Measurements from ENCODE around the gene LPCAT2.

Gene LPCAT2

DNA sequence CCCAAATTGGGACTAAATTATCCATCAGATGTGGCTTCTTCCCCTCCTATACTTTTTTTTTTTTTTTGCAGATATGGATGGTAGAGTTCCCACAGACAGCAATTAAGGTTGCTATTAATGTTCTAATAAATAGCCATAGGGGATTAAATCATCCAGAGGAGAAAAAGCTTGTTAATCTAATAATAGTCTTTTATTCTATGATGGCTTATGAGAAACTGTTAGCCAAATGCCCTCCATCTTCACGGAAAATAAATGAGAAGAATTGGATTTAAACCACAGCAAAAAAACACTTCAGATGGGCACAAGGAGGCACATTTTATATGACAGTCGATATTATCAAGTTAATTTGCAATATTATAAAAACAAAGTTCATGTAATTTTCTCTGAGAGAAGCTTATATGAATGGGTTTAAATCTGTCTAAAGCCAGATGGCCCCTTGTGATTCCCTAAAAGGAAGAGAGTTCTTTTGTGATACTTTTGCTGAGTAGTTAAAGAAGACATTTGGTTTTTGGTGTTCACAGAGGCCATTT lies 52.5 kb downstream of the LPCAT2 start:
- no peak overlapping the region for H3K4me3 Mint-ChIP-seq
- no peak for ATAC-seq (replicated peaks)
- no peaks in the 10 kb centered on the region for H3K36me3 Mint-ChIP-seq (ENCODE audit: insufficient read depth)
- no peak overlapping the region for H3K27ac Mint-ChIP-seq
- H3K9me3 Mint-ChIP-seq, result no peaks in the 10 kb centered on the region
- H3K4me1 Mint-ChIP-seq (ENCODE audit: low read depth in 2 of 2), result no peaks in the 10 kb centered on the region
- peaks cover 10 to 39% of the 10 kb centered on the region in 2 donors for H3K27me3 Mint-ChIP-seq
- no peak for DNase-seq

DNA sequence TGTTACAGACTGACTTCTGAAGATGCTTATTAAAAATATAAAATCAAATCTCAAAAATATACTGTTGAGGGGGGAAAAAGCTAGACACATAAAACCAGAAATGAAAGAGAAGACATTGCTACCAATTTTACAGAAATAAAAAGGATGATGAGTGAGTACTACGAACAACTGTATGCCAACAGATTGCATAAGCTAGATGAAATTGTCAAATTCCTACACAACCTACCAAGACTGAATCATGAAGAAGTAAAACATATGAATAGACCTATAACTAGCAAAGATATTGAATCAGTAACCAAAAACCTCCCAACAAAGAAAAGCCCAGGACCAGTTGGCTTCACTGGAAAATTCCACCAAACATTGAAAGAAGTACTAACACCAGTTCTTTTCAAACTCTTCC lies 54.1 kb downstream of the LPCAT2 start:
- Mint-ChIP-seq H3K27ac (no peak overlapping the region), H3K36me3 (ENCODE audit: insufficient read depth) (no peaks in the 10 kb centered on the region), H3K27me3 (peaks cover 10 to 29% of the 10 kb centered on the region in 2 donors), H3K4me3 (no peak overlapping the region), H3K4me1 (ENCODE audit: low read depth in 2 of 2) (no peaks in the 10 kb centered on the region), H3K9me3 (no peaks in the 10 kb centered on the region)
- no peak for DNase-seq
- ATAC-seq (replicated peaks), result no peak

DNA sequence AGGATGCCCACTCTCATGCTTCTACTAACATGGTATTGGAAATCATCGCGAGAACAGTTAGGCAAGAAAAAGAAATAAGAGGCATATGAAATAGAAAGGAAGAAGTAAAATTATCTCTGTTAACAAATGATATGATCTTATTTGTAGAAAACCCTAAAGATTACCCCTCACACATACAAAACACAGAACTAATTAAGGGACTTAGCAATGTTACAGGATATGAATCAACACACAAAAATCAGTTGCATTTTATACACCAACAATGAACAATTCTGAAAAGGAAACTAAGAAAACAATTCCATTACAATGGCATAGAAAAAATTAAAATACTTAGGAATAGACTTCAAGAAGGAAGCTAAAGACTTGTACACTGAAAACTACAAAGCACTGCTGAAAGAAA lies 54.9 kb downstream of the LPCAT2 start:
- ATAC-seq (replicated peaks) (no peak), DNase-seq (no peak)
- no peaks in the 10 kb centered on the region for H3K36me3 Mint-ChIP-seq (ENCODE audit: insufficient read depth)
- no peak overlapping the region for H3K4me3 Mint-ChIP-seq
- H3K9me3 Mint-ChIP-seq, result no peaks in the 10 kb centered on the region
- H3K4me1 Mint-ChIP-seq (ENCODE audit: low read depth in 2 of 2), result no peaks in the 10 kb centered on the region
- peaks cover 10 to 24% of the 10 kb centered on the region in 2 donors for H3K27me3 Mint-ChIP-seq
- H3K27ac Mint-ChIP-seq, result no peak overlapping the region

DNA sequence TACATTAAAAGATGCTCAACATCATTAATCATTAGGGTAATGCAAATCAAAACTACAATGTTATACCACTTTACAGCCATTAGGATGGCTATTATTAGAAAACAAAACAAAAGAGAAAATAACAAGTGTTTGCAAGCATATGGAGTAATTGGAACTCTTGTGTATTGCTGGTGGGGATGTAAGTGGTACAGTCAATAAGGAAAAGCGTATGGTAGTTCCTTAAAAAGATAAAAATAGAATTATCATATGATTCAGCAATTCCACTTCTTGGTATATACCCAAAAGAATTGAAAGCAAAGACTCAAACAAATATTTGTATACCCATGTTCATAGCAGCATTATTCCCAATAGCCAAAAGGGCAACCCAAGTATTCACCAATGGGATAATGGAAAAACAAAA lies 56.2 kb downstream of the LPCAT2 start:
- no peaks in the 10 kb centered on the region for H3K4me1 Mint-ChIP-seq (ENCODE audit: low read depth in 2 of 2)
- H3K27ac Mint-ChIP-seq, result no peak overlapping the region
- ATAC-seq (replicated peaks) (no peak), DNase-seq (no peak)
- H3K36me3 Mint-ChIP-seq (ENCODE audit: insufficient read depth), result no peaks in the 10 kb centered on the region
- peaks cover 10 to 19% of the 10 kb centered on the region in 2 donors for H3K27me3 Mint-ChIP-seq
- no peak overlapping the region for H3K4me3 Mint-ChIP-seq
- no peaks in the 10 kb centered on the region for H3K9me3 Mint-ChIP-seq

DNA sequence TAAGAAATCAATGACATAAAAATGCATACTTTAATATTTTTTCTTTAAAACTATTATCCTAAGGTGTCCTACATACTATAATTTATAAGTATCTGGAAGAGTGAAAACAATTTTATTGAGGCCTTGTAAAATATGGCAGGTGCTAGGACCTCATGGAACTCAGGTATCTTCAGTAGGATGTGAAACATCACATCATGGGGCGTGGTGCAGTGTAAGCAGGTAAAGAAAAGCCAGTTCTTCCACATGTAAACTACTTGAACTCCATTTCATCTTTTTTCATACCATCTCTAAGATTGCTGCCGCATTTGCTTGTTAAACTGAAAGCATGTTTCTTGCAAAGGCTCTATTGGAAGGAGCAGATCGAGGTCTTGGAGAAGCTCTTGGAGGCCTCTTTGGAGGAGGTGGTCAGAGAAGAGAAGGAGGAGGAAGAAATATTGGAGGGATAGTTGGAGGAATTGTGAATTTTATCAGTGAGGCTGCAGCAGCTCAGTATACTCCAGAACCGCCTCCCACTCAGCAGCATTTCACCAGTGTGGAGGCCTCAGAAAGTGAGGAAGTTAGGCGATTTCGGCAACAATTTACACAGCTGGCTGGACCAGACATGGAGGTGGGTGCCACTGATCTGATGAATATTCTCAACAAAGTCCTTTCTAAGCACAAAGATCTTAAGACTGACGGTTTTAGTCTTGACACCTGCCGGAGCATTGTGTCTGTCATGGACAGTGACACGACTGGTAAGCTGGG lies 57.7 kb downstream of the LPCAT2 start, which contains the start of gene CAPNS2:
Gene CAPNS2, plus strand, starts transcription at position 253 of the 744 bp plus-strand sequence. Its CDS starts 73 bp downstream, at position 326.
- Mint-ChIP-seq H3K4me3 (no peak within 1 kb of the TSS), H3K27me3 (peaks cover 10 to 17% of the 10 kb centered on the region in 2 donors), H3K4me1 (ENCODE audit: low read depth in 2 of 2) (no peaks in the 10 kb centered on the region), H3K36me3 (ENCODE audit: insufficient read depth) (no peaks in the 10 kb centered on the region), H3K9me3 (no peaks in the 10 kb centered on the region), H3K27ac (no peak within 1 kb of the TSS)
- ATAC-seq (replicated peaks) (no peak), DNase-seq (no peak)

- no peaks in the 10 kb centered on the region for H3K36me3 Mint-ChIP-seq (ENCODE audit: insufficient read depth)
- ATAC-seq (replicated peaks) (no peak), DNase-seq (no peak)
- H3K27me3 Mint-ChIP-seq, result peaks cover 10 to 11% of the 10 kb centered on the region in 2 donors
- H3K9me3 Mint-ChIP-seq, result no peaks in the 10 kb centered on the region
- no peak overlapping the region for H3K27ac Mint-ChIP-seq
- no peaks in the 10 kb centered on the region for H3K4me1 Mint-ChIP-seq (ENCODE audit: low read depth in 2 of 2)
- no peak overlapping the region for H3K4me3 Mint-ChIP-seq
These were observed 58.5 kb downstream of the LPCAT2 start for GRCh38 chr16:55567382-55567781.

DNA sequence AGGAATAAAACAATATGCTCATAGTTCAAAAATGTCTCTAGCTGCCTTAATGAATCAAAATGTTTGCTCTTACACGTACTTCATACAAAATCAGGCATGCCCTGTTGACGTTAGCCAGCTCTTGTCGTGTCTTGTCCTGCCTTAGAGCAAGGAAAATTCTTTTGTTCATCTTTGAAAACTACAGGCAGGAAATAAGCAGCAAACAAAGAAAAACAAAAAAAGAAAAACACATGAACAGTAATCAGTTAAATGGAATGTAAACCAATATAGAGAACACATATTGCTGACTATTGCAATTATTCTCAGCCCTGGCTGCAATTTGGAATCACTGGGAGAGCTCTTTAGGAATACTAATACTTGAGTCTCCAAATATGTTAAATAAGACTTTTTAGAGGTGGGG lies 59.3 kb downstream of the LPCAT2 start:
- H3K27me3 Mint-ChIP-seq, result peaks cover 6 to 9% of the 10 kb centered on the region in 2 donors
- H3K4me3 Mint-ChIP-seq, result no peak overlapping the region
- DNase-seq, result no peak
- H3K36me3 Mint-ChIP-seq (ENCODE audit: insufficient read depth), result no peaks in the 10 kb centered on the region
- no peak for ATAC-seq (replicated peaks)
- no peak overlapping the region for H3K27ac Mint-ChIP-seq
- no peaks in the 10 kb centered on the region for H3K4me1 Mint-ChIP-seq (ENCODE audit: low read depth in 2 of 2)
- no peaks in the 10 kb centered on the region for H3K9me3 Mint-ChIP-seq

DNA sequence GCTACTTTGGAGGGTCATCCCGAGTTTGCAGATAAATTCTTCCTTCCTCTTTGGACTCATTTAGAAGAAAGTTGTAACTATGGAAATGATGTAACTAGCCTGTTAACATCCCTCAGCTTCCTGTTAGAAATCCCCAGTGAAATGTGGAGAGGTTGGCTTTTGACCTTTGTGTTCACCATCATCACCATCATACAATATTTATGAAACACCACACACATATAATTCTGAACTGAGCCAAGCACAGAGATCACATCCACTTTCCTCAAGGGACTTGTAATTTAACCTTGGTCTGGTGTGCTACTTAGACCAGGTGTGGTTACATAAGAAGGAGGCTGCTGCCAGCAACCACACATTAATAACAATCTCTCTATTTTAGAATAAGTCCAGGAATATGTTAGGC lies 60.2 kb downstream of the LPCAT2 start:
- ATAC-seq (replicated peaks), result no peak
- H3K27me3 Mint-ChIP-seq, result peaks cover 0 to under 1% of the 10 kb centered on the region in 2 donors
- no peak for DNase-seq
- no peak overlapping the region for H3K27ac Mint-ChIP-seq
- no peaks in the 10 kb centered on the region for H3K4me1 Mint-ChIP-seq (ENCODE audit: low read depth in 2 of 2)
- H3K4me3 Mint-ChIP-seq, result no peak overlapping the region
- H3K9me3 Mint-ChIP-seq, result no peaks in the 10 kb centered on the region
- no peaks in the 10 kb centered on the region for H3K36me3 Mint-ChIP-seq (ENCODE audit: insufficient read depth)

GRCh38 chr16:55570159-55570558 lies 61.3 kb downstream of the LPCAT2 start:
- Mint-ChIP-seq H3K36me3 (ENCODE audit: insufficient read depth) (no peaks in the 10 kb centered on the region), H3K27ac (no peak overlapping the region), H3K4me3 (no peak overlapping the region), H3K9me3 (no peaks in the 10 kb centered on the region), H3K4me1 (ENCODE audit: low read depth in 2 of 2) (no peaks in the 10 kb centered on the region), H3K27me3 (no peaks in the 10 kb centered on the region)
- DNase-seq (no peak), ATAC-seq (replicated peaks) (no peak)

DNA sequence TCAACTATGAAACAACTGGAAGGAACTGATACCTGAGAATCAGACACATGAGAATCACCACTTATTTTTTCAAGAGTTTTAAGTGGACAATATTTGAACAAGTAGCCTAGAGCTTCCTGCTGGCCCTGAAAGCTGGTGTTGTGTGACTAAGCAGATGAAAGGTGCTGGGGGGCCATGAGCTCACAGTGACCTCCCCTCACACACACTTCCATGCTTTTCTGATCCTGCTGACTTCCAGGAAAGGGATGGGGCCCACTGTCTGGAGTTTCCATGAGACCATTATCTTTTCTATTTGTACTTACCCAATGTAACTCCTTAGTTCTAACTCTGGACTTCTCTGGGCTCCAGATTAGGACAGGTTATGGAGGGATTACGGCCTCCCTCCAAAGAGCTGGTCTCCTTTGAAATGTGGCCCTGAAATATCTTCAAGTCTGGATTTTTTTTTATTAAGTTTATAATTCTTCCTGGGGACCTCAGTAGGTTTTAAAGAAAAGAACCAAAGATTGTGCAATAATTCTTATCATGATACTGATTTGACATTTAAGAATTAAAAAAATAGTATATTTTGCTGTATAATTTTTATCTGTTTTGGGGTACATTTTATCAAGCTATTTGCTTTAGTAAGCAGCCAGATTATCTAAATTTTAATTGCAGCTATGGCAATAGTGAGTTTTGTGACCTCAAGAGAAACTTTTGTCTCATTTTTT lies 62.5 kb downstream of the LPCAT2 start:
- H3K4me1 Mint-ChIP-seq (ENCODE audit: low read depth in 2 of 2), result no peaks in the 10 kb centered on the region
- no peaks in the 10 kb centered on the region for H3K9me3 Mint-ChIP-seq
- peaks cover 0 to 6% of the 10 kb centered on the region in 2 donors for H3K27me3 Mint-ChIP-seq
- H3K27ac Mint-ChIP-seq, result no peak overlapping the region
- no peak overlapping the region for H3K4me3 Mint-ChIP-seq
- ATAC-seq (replicated peaks) (no peak), DNase-seq (no peak)
- H3K36me3 Mint-ChIP-seq (ENCODE audit: insufficient read depth), result no peaks in the 10 kb centered on the region

- H3K4me3 Mint-ChIP-seq, result no peak overlapping the region
These were observed 63.6 kb downstream of the LPCAT2 start for GRCh38 chr16:55572439-55572838.

GRCh38 chr16:55574811-55575210 lies 65.9 kb downstream of the LPCAT2 start:
- H3K4me1 Mint-ChIP-seq (ENCODE audit: low read depth in 2 of 2), result no peaks in the 10 kb centered on the region
- no peak overlapping the region for H3K4me3 Mint-ChIP-seq
- H3K27ac Mint-ChIP-seq, result no peak overlapping the region
- no peaks in the 10 kb centered on the region for H3K36me3 Mint-ChIP-seq (ENCODE audit: insufficient read depth)
- ATAC-seq (replicated peaks) (no peak), DNase-seq (no peak)
- peaks cover 0 to 6% of the 10 kb centered on the region in 2 donors for H3K27me3 Mint-ChIP-seq
- no peaks in the 10 kb centered on the region for H3K9me3 Mint-ChIP-seq

More at GRCh38 chr16:55572439-55572838, 63.6 kb downstream of the LPCAT2 start:
- Mint-ChIP-seq H3K27me3 (peaks cover 0 to 6% of the 10 kb centered on the region in 2 donors), H3K27ac (no peak overlapping the region), H3K9me3 (no peaks in the 10 kb centered on the region), H3K36me3 (ENCODE audit: insufficient read depth) (no peaks in the 10 kb centered on the region), H3K4me1 (ENCODE audit: low read depth in 2 of 2) (no peaks in the 10 kb centered on the region)
- DNase-seq (no peak), ATAC-seq (replicated peaks) (no peak)

GRCh38 chr16:55575496-55575895 lies 66.6 kb downstream of the LPCAT2 start:
- Mint-ChIP-seq H3K27ac (no peak overlapping the region), H3K4me3 (no peak overlapping the region), H3K4me1 (ENCODE audit: low read depth in 2 of 2) (no peaks in the 10 kb centered on the region), H3K27me3 (peaks cover 0 to 6% of the 10 kb centered on the region in 2 donors), H3K36me3 (ENCODE audit: insufficient read depth) (no peaks in the 10 kb centered on the region), H3K9me3 (no peaks in the 10 kb centered on the region)
- no peak for ATAC-seq (replicated peaks)
- no peak for DNase-seq

- DNase-seq, result no peak
- Mint-ChIP-seq H3K9me3 (no peaks in the 10 kb centered on the region), H3K36me3 (ENCODE audit: insufficient read depth) (no peaks in the 10 kb centered on the region), H3K27ac (no peak overlapping the region), H3K4me3 (no peak overlapping the region), H3K27me3 (peaks cover 0 to 6% of the 10 kb centered on the region in 2 donors), H3K4me1 (ENCODE audit: low read depth in 2 of 2) (no peaks in the 10 kb centered on the region)
- no peak for ATAC-seq (replicated peaks)
These were observed 67.5 kb downstream of the LPCAT2 start for GRCh38 chr16:55576384-55576783.

All from effector memory CD8-positive, alpha-beta T cell (primary cell).